Right ventricle myocardium inferior (tissue), 1 donor: ENCODE results near the gene SLC1A1. TPM values are rescaled to one million over a fixed set of nuclear protein-coding genes. Genes with fewer than 3 reads are reported as not detected.
"Not testable (repeated sequence)": the region's sequence is repeated elsewhere in the genome, so short reads cannot be mapped to it uniquely, and the experiment has no call there.

Source experiments
- ATAC-seq: fragments of 200-7000 bp; cut with Tn5 transposase; one replicate; pipeline ENCODE4 v1.9.1; 2020; ENCODE audit warnings: mild to moderate bottlenecking, moderate library complexity
- DNase-seq: peaks from one replicate; pipeline ENCODE4 v3.0.0; 2021; ENCODE audit errors: missing footprints
- intact Hi-C: fragments of 100-400 bp; cut with DNase I; formaldehyde crosslinking; loops from one replicate; pipeline ENCODE4 v1.11.0; 2022
- total RNA-seq: library from RNA; stranded (reverse); fragmentation: NEBNext Ultra II Directional; extraction: Animal tissue kit (Norgen Biotek cat#: 25700); gene quantifications from one replicate; pipeline ENCODE4 v1.2.1, GENCODE V29; 2021
- donor health status: DM: no; HTN: yes; CAD: no; lungs with severe emphysema.

The SLC1A1 gene
- total RNA-seq, 1 donor from 2014 or later, result 3.2 TPM

DNA sequence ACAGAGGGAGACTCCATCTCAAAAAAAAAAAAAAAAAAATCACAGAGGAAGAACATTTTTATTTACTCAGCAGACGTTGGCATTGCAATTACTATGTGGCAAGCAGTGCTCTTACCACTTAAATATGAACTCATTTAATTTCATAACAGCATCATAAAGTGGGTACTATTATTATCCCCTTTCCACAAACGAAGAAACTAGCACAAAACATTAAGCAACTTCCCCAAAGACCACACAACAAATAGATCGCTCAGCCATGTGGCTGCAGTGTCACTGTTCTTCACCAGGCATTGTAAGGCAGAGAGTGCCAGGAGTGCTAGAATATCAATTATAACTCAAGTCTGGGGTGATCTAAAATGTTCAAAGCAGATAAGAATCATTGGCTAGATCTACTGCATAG lies 102.0 kb downstream of the SLC1A1 start:
- no peak for DNase-seq
- intact Hi-C loops, result no loop called here
- ATAC-seq, result no peak

DNA sequence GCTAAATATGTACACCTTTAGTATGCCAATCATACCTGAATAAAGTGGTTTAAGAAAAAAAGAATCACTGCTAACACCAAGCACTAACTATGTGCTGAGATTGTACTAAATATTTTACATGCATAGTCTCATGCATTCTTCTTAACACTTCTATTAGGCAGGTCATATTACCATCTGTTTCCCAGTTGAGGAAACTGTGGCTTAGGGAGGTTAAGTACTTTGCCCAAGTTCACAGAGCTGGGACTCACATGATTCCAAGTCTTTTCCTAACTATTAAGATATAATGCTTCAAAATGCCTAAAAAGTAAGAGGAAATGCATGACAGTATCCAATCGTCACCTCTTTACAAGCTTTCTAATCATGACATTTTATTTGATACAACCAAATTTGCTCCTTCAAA lies 102.6 kb downstream of the SLC1A1 start:
- ATAC-seq (no peak), DNase-seq (no peak)
- intact Hi-C loops, result no loop called here

DNA sequence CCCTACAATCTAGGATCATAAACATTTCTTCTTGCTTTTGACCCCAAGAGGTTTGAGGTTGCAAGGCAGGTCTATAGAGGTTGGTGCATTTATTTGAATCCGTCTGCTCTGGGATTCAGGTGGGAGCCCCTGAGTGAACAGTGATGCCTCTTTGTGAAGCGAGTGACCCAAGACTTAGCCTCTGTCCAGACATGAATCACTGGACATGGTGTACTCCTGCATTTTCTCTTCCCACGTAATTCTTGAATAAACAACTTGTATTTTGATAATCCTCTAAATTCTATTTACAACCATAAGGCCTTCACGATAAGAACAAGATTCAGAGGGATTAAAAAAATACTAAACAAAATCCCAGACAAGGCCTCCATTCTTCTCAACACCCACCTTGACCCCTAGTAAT lies 104.3 kb downstream of the SLC1A1 start:
- no peak for DNase-seq
- intact Hi-C loops, result no loop called here
- no peak for ATAC-seq

DNA sequence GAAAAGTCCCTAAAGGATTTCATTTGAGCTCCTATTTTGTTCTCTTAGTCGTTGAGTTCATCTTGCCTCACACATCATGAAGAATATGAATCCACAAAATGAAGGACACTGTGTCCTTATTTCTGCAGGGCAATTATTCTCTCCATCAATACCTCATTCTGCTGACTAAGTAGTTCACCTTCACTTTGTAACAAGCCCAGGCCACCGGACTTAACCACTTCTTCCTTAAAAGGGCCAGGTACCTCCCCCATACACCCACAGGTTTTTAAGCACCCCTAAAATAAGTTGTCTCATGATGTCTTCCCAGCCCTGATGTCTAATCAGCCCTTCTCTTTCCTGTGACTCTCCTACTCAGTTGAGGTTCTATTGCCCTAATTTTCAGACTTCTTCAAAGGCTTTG lies 104.7 kb downstream of the SLC1A1 start:
- no peak for ATAC-seq
- no peak for DNase-seq
- intact Hi-C loops, result no loop called here

DNA sequence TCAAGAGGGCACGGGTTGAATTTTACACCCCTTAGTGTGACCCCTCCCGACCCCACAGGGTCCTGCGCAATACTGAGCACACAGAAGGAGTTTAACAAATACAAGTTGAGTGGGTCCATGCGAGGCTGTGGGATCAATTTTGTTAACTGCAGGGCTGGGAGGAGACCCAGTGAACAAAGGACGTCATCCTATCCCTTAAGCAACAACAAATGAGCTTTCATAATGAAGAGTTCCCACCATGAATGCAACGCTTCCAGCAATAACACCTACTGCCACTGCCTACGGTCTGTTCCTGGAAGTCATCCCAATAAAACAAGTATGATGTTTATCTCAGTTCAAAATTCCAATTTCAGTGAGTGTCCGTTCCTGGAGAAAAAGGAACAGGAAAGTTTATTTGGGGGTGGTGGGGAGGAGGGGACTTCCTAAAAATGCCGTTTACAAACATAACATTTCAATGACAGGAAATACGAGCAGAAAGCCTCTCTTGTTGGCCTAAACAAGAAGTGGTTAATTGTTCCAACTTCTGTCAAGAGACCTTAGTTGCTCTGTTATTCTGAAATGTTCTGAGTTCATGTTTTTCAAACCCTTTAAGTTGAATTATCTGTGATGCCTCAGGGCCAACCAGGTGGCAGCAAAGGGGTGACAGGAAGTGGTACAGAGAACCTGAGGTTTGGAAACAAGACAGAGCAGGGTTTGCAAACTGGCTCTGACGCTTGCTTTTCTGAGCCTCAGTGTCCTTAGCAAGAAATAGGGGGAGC lies 106.1 kb downstream of the SLC1A1 start:
- ATAC-seq (no peak), DNase-seq (no peak)
- intact Hi-C loops, result no loop called here

DNA sequence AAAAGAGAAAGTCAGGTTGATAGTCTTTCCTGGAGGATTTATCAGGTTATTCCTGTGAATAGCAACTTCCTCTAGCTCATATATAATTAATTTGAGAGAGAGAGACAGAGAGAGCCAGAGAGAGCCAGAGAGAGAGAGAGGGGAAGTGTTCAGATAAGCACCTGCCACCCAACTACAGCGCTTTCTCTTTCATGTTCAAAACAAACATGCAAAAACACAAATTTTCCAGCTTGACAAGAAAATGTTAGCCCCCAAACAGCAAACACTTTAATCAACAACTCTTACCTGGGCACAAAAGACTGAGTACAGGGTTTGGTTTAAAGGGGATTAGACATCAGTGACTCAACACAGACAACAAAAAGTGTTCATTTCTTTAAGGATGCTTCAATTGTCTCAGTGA lies 110.1 kb downstream of the SLC1A1 start:
- intact Hi-C loops, result loop anchor here (2.0 to 5.0 kb wide), 2 partner anchors 110 to 142 kb away; partner anchors contain the start of genes AK3 and SLC1A1
- DNase-seq, result no peak
- ATAC-seq, result no peak

DNA sequence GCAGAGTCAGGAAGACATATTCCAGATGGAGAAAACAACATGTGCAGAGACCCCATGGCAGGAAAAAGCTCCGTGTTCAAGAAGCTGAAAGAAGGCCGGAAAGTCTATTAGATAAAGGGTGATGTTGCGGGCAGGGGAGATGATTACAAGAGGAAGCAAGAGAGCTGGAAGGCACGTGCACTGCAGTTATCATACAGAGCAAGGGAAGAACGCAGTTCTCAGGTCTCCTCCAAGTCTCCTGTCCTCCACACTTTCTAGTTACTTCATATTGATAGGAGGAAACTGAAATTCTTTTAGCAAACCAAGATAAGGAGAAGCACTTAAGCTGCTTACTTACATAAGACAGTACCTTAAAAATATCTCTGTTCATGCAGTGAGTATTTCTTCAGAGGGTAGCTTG lies 113.6 kb downstream of the SLC1A1 start:
- DNase-seq, result no peak
- intact Hi-C loops, result loop anchor here (5.0 kb wide), 1 partner anchor 138 kb away; the partner anchor contains the start of gene AK3

DNA sequence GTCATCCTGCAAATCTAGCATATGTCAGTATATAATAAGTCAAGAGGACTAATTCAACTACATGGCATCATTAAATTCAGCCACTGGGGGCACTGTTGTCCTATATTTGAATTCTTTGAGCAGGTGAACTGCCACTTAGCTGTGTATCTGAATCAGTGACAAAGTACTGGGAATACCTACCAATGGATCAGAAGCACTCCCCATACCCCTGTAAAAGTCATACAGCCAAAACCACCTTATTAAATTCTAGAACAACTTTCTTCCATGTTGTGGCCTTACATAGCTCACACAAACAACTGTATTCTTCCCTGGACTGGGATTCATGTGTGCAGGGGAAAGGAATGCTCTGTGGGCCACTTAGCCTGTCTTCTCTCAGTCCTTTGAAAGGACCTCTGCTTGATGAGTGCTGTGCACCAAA lies 114.4 kb downstream of the SLC1A1 start:
- intact Hi-C loops, result loop anchor here (5.0 kb wide), 1 partner anchor 138 kb away; the partner anchor contains the start of gene AK3
- DNase-seq (no peak), ATAC-seq (peak; percentile 64)

More for the DNA sequence above, 113.6 kb downstream of the SLC1A1 start:
- ATAC-seq, result no peak

DNA sequence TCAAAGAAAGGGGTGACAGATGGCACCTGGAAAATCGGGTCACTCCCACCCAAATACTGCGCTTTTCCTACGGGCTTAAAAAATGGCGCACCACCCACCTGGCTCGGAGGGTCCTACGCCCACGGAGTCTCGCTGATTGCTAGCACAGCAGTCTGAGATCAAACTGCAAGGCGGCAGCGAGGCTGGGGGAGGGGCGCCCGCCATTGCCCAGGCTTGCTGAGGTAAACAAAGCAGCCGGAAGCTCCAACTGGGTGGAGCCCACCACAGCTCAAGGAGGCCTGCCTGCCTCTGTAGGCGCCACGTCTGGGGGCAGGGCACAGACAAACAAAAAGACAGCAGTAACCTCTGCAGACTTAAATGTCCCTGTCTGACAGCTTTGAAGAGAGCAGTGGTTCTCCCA lies 115.8 kb downstream of the SLC1A1 start:
- DNase-seq, ATAC-seq, intact Hi-C loops: not testable (repeated sequence)

DNA sequence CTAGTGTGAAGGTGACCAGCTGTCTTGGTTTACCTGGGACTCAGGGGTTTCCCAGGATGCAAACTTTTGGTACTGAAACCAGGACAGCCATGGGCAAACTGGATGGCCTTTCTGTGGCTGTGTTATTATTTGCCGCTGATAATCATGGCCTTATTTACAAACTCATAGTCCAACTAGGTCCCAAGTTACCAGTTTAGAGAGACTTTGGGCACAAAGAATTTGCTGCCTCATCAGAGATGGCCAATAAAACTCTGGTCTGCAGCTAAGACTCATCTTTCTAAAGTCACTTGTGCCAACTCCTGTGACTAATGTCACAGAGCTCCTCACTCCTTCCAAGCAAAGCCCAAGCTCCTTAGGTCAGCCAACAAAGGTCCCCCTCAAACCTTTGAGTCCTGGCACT lies 124.4 kb downstream of the SLC1A1 start:
- DNase-seq, result no peak
- ATAC-seq, result no peak
- intact Hi-C loops, result no loop called here

DNA sequence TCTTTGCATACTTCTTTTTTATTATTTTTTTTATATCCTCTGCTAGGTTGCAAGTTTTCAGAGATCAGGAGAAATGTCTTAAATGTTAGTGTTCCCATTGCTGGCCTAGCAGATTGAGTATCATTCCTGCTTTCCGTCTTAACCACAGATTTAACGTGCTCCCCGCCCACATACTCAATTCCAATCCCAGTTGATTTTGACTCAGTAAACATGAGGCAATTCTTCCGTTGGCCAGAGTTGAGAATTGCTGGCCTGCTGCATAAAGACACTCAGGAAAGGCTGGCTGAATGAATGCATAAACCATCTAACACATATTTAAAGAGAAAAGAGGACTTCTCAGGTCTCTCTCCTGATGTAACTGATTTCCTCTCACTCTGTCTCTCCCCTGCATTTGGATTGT lies 125.0 kb downstream of the SLC1A1 start:
- intact Hi-C loops, result no loop called here
- ATAC-seq (no peak), DNase-seq (no peak)

DNA sequence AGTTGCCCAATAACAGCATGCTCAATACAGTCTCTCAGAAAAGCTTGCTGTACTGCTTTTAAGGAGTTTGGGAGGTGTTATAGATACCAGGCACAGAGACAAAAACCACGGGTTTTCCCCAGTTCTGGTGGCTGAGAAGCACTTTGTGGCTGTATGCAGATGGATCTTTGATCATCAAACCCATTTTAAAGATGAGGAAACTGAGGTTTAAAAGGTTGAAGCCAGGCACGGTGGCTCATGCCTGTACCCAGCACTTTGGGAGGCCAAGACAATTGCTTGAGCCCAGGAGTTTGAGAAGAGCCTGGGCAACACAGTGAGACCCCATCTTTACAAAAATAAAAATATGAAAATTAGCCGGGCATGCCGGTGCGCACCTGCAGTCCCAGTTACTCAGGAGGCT lies 125.5 kb downstream of the SLC1A1 start:
- ATAC-seq, result no peak
- intact Hi-C loops, result no loop called here
- DNase-seq, result no peak

DNA sequence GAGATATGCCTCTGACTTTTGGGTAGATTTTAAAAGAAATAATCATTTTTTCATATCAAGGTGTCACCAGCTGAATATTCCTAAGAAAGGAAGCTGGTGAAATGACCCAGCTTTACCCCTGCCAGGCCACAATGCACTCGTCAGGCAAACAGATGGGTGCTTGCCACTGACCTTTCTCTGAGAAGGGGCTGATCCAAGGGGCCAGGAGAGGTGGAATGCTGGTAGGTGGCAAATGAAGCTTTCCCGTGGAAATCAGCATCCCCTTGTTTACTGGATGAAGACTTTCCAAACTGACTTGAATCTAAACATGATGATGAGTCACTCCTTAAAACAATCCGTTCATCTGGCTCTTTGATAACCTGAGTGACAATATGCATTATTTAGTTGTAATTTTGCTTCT lies 127.5 kb downstream of the SLC1A1 start:
- DNase-seq (no peak), ATAC-seq (no peak)
- intact Hi-C loops, result no loop called here

DNA sequence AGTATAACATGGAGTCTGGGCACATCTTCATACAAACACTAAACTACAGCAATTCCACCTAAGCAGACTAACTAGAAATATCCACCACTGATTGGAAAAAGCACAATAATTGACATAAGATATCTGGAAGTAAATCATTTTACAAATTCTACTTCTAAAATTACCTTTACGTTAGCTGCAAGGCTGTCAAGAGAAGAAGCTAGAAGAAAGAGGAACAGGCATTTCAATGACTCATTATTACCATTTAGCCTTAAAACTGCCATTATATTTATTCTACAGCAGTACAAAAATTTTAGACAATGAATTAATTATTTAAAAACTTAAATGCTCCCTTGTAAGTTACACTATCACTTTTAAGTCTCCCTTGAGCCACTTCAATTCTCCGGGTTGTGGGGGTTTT lies 128.4 kb downstream of the SLC1A1 start:
- DNase-seq, result no peak
- intact Hi-C loops, result no loop called here
- ATAC-seq, result no peak

DNA sequence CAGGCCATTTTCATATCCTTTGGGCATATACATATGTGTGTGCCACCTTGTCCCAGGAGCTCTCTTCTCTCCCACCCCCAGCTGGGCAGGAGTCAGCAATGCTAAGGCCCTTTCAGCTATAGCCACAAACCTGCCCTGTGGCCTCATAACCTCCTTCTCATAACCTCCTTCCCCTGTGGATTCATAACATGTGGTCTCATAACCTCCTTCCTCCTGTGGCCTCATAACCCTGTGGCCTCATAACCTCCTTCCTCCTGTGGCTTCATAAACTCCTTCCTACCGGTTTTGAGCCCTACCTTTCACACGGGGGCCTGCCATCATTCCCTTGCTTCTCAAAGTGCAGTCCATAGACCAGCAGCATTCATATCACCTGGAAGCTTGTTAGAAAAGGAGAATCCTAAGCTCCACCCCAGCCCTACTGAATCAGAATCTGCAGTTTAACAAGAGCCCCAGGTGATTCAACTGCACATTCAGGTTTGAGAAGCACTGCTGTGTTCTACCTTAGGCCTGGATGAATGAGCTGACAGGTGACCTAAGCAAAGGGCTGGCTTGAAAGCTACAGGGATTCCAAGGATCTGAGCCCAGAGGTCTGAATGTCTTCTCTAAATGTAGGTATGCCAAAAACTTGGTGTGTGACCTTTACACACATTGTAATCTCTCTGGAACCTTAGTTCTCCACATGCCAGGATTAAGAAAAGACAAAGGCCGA lies 129.9 kb downstream of the SLC1A1 start:
- intact Hi-C loops, result no loop called here
- ATAC-seq (no peak), DNase-seq (no peak)

DNA sequence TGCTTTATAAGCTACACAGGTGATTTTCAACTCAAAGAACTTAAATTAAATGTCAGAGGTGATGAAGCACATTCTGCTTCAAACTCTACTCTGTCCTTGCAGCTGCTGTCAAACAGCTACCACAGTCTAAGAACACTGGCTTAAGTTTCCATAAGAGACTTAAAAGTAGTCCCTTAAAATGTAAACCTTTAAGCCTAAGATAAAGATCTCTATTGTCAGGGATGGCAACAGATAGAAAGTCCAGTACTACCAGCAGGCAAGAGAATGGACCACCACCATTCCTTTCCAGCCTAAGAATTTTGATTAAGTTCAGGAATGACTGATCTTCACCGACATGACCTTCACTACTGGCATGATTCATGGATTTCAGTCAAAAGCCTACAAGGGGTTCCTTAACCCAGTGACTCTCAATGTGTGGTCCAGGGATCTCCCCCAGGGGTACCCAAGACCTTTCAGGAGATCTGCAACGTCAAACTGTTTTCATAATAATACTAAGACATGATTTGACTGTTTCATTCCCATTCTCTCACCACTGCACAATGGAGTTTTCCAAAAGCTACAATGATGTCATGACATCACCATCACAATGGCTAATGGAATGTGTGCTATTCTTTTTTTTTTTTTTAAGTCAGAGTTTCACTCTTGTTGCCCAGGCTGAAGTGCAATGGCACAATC lies 130.8 kb downstream of the SLC1A1 start:
- DNase-seq (no peak), ATAC-seq (no peak)
- intact Hi-C loops, result no loop called here

DNA sequence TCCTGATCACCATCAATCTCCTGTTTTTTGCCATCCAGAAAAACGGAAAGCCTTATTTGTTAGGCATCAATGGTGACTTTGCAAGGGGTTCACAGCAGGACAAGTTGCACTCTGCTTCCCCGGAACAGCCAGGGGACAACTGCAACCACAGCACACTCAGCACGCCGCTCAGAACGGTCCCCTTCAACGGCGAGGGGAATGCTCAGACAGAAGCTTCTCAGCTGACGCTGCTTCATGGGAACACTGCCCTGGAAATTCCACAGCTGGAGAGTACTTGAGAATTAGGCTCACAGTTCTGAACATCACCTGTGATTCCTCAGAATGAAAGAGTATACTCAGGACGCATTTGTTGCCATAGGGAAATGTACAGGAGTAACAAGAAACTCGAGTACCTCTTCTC lies 131.7 kb downstream of the SLC1A1 start:
- no peak for ATAC-seq
- no peak for DNase-seq

DNA sequence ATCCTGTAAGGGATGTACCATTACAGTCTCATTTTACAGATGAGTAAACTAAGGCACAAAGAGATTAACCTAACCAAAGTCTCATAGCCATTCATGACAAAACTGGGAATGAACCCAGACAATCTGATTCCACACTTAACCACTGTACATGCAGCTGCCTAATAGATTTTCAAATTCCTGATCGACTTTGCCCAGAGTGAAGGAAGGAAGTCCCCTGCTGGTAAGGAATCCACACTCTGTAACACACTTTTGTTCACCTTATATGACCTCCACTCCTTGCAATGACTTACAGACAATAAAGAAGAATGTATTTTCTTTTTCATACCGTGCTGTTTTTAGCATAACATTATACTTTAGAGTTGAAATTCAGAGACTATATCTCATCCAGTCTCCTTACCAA lies 140.6 kb downstream of the SLC1A1 start:
- intact Hi-C loops, result no loop called here
- DNase-seq (no peak), ATAC-seq (no peak)

More for the DNA sequence above, 131.7 kb downstream of the SLC1A1 start:
- intact Hi-C loops, result no loop called here
